ENCODE data around the gene NID1. TPM values are rescaled to one million over a fixed set of nuclear protein-coding genes. Genes with fewer than 3 reads are reported as not detected.

The NID1 gene
- total and polyA plus RNA-seq, 12 donors, result 26.0 to 216 (median 82.5) TPM

DNA sequence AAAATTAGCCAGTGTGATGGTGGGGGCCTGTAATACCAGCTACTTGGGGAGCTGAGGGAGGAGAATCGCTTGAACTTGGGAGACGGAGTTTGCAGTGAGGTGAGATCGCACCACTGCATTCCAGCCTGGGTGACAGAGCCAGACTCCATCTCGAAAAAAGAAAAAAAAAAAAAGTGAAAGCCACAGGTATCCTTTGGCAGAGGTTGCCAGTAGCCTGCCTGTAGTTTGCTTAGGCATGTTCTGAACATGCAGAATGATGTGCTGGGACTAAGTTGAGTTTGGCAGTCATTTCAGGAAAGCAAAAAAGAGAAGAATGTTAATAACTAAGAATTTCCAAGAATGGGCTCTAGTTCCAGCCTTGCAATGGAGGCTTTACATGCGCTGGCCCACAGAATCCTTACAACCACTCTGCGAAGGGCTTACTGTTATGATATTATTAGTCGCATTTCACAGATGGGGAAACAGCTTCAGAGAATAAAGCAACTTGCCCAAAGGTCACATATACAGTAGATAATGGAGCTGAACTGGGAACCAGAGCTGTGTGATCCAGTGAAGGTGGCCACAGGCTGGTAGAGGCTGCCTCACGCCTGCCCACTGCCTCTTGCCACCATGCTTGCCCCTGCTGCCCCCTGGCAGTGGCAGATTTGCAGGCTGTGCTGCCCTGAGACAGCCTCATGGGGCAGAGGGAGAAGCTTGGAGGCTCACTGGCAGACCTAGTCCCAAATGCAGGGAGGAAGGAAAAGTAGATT lies 131.7 kb downstream of the NID1 start:
- H3K27ac ChIP-seq, result no peak overlapping the region
- no peaks in the 10 kb centered on the region for H3K27me3 ChIP-seq
- intact Hi-C loops (cut with DNase I), result no loop called here
- no peaks in the 10 kb centered on the region for H3K9me3 ChIP-seq (replicated peaks in 1 of 3)
- peak in 1 of 7 donors; percentile 12 for DNase-seq
- H3K36me3 ChIP-seq (replicated peaks in 1 of 2), result no peaks in the 10 kb centered on the region
- WGBS, 4 donors, result 77 to 84% (median 81%) methylated on average over 7 to 8 of the region's 8 CpGs
- no peak for TF ChIP-seq POLR2A (IDR thresholded peaks at IDR 0.05)
- TF ChIP-seq, protein P1, sequence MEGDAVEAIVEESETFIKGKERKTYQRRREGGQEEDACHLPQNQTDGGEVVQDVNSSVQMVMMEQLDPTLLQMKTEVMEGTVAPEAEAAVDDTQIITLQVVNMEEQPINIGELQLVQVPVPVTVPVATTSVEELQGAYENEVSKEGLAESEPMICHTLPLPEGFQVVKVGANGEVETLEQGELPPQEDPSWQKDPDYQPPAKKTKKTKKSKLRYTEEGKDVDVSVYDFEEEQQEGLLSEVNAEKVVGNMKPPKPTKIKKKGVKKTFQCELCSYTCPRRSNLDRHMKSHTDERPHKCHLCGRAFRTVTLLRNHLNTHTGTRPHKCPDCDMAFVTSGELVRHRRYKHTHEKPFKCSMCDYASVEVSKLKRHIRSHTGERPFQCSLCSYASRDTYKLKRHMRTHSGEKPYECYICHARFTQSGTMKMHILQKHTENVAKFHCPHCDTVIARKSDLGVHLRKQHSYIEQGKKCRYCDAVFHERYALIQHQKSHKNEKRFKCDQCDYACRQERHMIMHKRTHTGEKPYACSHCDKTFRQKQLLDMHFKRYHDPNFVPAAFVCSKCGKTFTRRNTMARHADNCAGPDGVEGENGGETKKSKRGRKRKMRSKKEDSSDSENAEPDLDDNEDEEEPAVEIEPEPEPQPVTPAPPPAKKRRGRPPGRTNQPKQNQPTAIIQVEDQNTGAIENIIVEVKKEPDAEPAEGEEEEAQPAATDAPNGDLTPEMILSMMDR (IDR thresholded peaks at IDR 0.05), result peak in 3 of 6 experiments; percentile 10 to 18 (median 15)
- peaks cover 0 to 7% of the 10 kb centered on the region in 2 donors for H3K4me1 ChIP-seq (replicated peaks in 1 of 2)
- no peak overlapping the region for H3K4me3 ChIP-seq

GRCh38 chr1:235932090-235932510 lies 132.8 kb downstream of the NID1 start:
- TF ChIP-seq POLR2A (IDR thresholded peaks at IDR 0.05), result no peak
- TF ChIP-seq, protein P1 (IDR thresholded peaks at IDR 0.05), result no peak

DNA sequence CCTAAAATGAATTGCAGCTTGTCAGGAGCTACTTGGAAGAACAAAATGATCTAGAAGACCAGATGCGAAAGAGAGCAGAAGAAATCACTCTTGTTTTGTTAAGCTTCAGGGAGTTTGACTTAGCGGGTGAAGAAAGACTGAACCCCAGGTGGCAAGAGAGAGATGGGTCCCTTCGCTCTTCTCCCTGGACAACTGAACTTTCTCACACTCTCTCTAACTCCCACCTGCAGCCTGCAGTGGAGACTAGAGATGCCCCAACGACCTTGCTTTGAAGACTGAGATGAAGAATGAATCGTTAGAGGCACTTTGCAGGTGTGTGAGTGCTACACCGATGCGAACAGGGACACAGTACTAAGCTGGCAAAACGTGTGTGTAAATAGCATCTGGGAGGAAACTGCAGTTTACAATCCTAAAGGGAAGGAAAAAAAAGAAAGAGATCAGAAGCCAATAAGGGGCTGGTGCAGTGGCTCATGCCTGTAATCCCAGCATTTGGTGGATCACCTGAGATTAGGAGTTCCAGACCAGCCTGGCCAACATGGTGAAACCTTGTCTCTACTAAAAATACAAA lies 133.6 kb downstream of the NID1 start:
- peaks cover 0 to 7% of the 10 kb centered on the region in 2 donors for H3K4me1 ChIP-seq (replicated peaks in 1 of 2)
- DNase-seq, result no peak
- H3K27ac ChIP-seq, result no peak overlapping the region
- intact Hi-C loops (cut with DNase I), result no loop called here
- H3K27me3 ChIP-seq, result no peaks in the 10 kb centered on the region
- TF ChIP-seq, protein P1 (IDR thresholded peaks at IDR 0.05), result no peak
- no peak for TF ChIP-seq POLR2A (IDR thresholded peaks at IDR 0.05)
- H3K9me3 ChIP-seq (replicated peaks in 1 of 3), result no peaks in the 10 kb centered on the region
- no peaks in the 10 kb centered on the region for H3K36me3 ChIP-seq (replicated peaks in 1 of 2)
- WGBS, 4 donors, result 64 to 71% (median 70%) methylated on average over 8 of the region's 8 CpGs
- no peak overlapping the region for H3K4me3 ChIP-seq

More at GRCh38 chr1:235932090-235932510, 132.8 kb downstream of the NID1 start:
- intact Hi-C loops (cut with DNase I), result no loop called here
- DNase-seq, result peak in 1 of 7 donors; percentile 37
- WGBS, 4 donors, result 57 to 66% (median 64%) methylated on average over 8 of the region's 8 CpGs
- Histone ChIP-seq H3K4me3 (no peak overlapping the region), H3K27ac (no peak overlapping the region), H3K27me3 (no peaks in the 10 kb centered on the region), H3K9me3 (replicated peaks in 1 of 3) (no peaks in the 10 kb centered on the region), H3K4me1 (replicated peaks in 1 of 2) (peaks cover 0 to 7% of the 10 kb centered on the region in 2 donors), H3K36me3 (replicated peaks in 1 of 2) (no peaks in the 10 kb centered on the region)

DNA sequence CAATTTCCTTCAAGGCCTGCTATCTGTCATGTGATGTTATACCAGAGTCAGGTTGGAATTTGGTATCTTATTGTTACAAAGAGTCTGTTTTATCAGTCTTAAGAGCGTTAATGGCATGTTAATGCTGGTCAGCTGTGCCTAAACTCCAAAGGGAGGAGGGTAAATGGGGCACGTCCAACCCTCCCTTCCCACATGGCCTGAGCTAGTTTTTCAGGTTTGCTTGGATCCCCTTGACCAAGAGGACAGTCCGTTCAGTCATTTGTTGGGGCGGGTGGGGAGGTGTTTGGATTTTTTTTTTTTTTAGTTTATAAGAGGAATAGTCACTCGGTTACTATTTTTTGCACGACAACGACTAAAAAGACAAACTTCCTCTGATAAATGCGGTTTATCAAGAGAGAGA lies 134.3 kb downstream of the NID1 start:
- no peak for DNase-seq
- Histone ChIP-seq H3K9me3 (replicated peaks in 1 of 3) (no peaks in the 10 kb centered on the region), H3K4me3 (no peak overlapping the region), H3K27ac (no peak overlapping the region), H3K4me1 (replicated peaks in 1 of 2) (peaks cover 0 to under 1% of the 10 kb centered on the region in 2 donors), H3K27me3 (no peaks in the 10 kb centered on the region), H3K36me3 (replicated peaks in 1 of 2) (no peaks in the 10 kb centered on the region)
- 73 to 83% (median 77%) methylated on average over 8 of the region's 8 CpGs for WGBS, 4 donors
- no peak for TF ChIP-seq POLR2A (IDR thresholded peaks at IDR 0.05)
- TF ChIP-seq, protein P1 (IDR thresholded peaks at IDR 0.05), result no peak
- intact Hi-C loops (cut with DNase I), result no loop called here
